HG03064 (cell line): ENCODE results near the gene PPARA.

Source experiments
- ATAC-seq: cut with Tn5 transposase; IDR thresholded peaks from one replicate; pipeline ENCODE4 v1.9.1; 2021; ENCODE audit warnings: low read depth; ENCODE audit not compliant: unreplicated experiment

The PPARA gene

DNA sequence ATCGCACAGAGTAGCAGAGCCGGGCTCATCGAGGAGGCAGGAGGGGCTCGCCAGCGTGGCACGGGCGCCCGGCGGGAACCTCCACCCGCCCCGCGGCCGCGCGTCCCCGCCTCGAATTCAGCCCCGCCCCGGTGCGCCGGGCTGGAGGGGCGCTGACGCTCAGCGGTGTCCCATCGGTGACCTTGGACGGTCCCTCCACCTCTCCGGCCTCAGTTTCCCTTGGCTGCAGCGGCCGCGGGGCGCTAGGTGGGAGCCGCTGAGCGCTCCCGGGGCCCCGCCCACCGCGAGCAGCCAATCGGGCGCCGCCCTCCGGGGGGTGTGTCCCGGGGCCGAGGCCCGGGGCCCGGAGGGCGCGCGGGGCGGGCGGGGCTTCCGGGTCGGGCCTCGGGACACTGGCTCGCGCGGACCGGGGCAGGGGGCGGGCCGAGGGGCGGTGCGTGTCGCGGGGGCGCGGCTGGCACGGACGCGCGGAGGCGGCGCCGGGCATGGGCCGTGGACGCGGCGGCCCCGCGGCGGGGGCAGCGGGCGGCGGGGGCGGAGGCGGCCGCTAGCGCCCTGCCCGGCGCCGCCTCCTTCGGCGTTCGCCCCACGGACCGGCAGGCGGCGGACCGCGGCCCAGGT is at the start of gene PPARA:
Gene PPARA, plus strand, starts transcription at position 493 of the 621 bp plus-strand sequence. CDS start 47,858 bp downstream, outside the sequence.
- ATAC-seq: peak; percentile 54

DNA sequence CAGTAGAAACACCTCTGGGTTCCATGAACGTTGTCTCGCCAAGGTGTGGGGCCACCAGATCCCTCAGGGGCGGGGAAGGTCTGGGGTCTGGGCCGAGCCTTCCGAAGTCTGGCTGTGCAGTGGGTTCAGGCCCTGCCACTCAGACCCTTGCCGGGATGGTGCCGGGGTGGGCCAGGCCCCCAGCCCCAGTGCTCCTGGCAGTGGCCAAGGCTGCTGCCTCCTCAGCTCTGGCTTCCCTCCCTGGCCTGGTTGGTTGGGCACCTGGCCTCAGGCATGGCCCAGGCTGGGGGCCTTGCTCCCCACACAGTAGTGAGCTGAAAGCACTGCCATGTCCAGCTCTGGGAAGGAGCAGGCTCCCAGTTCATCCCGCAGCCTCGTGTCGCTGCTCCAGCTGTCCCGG is 48.2 kb upstream of the PPARA start:
- ATAC-seq: no peak

DNA sequence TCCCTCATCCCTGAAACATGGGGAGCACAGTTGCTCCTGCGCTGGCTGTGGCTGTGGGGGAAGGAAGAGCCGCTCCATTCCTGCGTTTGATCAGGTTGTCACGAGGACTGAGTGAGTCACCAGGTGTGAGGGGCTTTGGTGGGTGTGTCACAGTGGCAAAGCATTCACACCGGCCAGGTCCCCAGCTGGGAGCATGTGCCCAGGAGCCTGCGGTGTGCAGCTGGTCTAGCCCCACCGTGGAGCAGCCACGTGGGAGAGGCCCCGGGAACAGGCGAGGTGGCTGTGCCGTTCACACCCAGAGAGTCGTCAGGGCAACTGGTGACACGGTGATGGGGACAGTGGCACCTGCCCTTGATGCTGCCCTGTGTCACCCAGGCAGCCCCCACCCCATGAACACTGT is 47.6 kb upstream of the PPARA start:
- no peak for ATAC-seq

DNA sequence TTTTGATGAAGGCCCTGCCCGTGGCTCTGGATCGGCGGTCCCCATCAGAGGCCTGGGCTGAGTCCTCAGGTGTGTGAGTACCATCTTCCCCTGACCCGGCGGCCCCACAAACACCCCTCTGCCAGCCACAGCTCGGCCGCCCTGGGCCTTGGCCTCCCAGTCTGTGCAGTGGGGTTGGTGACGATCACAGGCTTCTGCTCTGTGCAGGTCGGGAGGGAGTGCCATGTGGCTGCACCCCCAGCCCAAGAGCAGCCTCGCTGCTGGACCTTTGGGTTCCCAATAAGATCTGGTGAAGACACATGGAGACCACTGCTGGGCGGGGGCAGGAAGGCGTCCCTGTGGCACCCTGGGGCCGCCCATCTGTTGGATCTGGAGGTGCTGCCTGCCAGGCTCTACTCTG is 47.1 kb upstream of the PPARA start:
- ATAC-seq: no peak

DNA sequence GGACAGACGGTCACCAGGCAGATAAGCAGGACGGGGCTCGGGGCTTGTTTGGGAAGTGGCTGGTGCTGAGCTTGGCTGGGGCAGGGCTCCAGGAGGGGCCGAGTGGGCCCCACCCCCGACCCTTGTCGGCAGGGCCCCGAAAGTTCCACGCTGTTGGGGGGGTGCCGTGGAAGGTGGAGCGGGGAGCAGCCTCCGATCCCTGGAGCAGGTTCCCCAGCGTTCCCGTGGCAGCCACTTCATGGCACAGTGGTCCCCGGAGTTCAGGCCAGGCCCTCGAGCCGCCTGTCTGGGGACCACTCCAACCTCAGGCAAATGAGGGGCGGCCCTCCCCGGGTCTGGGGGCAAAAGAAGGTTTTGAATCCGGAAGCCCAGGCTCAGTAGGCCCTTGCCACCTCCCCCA is 46.7 kb upstream of the PPARA start:
- ATAC-seq: no peak

DNA sequence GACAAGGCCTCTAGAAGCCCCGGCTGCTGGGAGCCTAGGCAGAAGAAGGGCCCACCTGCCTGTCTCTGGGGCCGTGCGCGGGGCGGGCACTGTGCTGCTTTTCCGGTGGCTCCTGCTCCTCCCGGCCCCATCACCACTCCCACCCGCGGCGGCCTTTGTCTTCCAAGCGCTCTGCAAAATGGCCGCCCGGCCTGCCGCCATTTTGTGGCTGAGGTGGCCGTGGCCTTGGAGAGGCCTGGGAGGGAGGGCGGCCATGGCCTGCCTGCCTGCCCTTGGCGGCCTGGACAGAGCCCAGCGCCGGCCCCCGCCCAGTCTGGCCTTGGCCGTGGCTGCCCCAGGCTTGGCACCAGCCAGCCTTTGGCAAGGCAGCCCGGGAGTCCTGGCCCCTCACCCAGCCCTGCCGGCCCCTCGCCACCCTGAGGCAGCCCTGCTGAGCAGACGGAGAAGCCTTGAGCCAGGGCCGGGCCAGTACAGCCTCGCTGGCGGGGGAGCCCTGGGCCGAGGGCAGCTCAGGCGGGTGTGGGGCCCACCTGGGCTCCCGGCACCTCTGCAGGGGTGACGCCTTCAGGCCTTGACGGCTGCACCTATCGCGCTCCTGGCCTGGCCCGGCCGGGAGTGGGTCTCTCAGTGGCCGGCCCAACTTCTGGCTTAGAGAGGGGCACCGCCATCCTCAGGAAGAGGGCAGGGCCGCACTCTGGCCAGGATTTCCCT is 46.0 kb upstream of the PPARA start:
- no peak for ATAC-seq

DNA sequence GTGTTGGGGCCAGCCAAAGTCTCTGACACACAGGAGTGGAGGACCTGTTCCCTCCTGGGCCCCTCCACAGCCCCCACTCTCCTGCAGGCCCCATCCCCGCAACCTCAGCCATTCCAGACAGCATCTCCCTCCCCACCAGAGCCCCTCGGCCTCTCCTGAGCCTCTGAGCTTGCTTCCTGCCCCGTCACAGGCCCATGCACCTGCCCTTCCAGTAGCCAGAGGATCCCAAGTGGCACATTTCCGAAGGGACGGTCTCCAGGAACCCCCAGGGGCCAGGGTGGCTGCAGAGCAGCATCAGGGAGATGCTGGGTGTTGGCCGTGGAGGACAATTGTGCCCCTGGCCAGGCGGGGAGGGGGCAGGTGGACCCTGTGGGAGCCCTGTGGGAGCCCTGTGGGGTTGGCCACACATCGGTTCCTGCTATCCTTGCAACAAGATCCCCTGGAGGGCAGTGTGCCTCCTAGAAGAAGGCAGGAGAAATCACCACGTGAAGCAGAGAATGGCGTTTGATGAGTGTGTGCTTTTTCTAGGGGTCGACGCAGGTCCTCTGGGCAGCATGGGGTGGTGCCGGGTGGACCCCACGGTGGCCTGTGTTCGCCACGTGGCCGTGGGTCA is 45.3 kb upstream of the PPARA start:
- ATAC-seq: no peak

DNA sequence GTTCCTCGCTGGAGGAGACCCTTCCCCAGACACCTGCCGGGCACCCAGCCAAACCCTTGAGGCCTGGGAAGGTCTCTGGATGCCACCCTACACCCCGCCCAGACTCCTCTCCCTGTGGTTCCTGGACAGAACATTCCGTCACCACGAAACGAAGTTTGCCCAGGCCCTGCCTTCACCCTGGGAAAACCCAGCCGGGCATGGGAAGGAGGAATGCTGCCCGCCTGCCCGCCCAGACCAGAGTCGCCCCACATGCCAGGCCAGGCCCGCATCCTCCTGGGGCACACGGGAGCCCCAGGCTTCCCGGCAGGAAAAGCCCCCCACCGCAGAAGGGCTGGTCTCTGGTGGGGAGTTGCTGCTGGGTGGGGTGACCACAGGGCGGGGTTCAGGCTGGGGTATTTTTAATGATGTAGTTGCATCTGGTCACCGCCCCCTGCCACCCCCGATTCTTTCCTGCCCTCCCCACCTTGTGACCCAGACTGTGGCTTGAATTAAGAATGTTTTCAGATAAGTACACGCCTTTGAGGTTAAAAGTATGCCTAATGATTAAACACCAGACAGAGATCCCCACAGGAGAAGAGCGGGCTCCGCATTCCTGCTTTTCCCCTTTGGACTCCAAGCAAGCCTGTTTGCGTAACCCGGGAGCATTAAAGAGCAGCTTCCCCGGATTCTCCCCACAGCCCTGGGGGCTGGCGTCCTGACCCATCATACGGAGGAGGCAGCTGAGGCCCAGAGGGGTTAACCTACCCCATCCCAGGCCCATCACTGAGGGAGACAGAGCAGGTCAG is 44.6 kb upstream of the PPARA start:
- ATAC-seq: no peak

DNA sequence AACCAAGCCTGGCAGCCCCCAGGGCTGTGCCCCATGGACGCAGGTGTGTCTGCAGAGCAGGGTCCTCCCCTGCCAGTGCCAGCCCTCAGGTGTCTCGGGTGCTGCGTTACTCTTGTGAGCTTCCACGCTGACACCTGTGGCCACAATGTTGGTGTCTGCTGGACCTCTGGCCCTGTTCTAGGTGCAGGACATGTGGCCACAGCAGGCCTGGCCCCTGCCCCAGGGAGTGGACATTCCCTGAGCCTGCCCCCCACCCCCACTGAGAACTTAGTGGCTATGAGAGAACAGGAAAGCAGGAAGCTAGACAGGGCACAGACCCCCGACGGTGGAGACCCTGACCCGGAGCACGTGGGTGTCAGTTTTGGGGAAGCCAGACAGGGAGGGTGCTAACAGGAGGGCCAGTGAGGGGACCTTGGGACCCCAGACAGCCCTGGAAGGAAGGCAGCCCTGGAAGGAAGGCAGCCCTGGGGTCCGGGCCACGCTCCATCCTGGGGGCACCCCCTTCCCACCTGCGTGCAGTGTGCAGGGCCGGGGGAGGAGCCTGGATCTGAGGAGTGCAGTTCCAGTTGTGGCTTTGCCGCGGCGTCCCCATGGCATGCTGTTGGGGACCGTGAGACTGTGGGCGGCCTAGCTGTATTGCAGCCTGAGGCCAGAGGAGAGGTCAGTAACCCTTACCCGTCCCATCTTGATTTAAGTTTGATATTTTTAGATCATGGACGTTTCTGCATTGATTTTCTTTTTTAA is 43.9 kb upstream of the PPARA start:
- no peak for ATAC-seq

DNA sequence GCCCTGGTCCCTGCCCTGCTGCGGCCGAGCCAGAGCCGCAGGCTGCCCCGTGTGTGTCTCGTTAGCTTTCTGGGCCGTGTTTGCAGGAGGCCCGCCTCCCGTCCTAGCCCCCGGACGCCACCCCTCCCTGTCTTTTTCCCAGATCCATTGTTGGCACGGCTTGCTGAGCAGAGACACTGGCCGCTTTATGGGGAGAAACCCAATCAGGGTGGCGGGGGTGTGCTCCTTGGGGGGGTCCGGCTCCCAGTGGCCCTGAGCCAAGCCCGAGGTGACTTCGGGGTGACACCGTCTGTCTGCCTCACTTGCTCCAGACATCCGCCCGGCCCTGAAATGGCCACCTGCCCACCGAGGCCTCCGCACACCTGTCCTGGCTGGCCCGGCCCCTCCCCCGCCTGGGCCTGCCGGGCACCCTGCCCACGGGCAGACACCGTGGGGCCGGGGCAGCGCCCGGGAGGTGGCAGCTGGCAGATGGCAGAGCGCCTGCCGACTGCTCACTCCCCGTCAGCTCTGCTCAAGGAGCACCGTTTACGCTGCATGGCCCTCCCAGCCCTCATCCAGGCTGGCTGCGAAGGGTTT is 43.1 kb upstream of the PPARA start:
- ATAC-seq: no peak

DNA sequence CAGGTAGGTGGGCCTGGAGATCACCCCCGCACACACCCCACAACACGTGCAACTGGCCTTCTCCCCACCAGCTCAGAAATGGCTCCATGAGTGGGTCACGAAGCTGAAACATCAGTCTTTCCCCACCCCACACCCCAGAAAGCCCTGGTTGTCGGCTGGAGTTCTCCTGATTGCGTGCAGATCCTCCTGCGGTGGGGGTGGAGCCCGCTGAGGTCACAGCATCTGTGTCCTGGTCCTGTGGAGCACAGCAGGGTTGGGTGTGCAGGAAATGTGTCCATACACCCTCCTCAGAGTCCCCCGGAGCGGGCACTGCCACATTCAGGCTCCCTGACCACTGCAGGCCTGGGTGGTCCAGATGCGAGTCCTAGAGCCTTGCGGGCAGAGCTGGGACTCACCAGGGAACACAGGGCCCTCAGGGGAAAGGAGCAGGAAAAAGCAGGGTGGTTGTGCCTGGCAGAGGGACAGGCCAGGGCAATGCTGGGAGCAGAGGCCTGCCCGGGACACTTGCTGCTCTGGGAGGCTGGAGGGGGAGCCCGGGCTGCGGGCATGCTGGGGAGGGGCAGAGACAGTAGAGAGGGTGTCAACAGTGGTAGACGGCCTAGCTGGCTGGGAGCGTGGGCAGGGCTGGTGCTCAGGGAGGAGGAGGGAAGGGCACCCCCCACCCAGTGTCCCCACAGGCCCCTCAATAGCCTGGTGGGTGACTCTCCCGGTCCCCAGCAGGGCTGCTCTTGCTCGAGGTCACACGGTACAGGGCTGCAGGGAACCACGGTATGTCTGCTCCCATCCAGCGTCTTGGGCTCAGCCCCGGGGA is 42.4 kb upstream of the PPARA start:
- no peak for ATAC-seq

DNA sequence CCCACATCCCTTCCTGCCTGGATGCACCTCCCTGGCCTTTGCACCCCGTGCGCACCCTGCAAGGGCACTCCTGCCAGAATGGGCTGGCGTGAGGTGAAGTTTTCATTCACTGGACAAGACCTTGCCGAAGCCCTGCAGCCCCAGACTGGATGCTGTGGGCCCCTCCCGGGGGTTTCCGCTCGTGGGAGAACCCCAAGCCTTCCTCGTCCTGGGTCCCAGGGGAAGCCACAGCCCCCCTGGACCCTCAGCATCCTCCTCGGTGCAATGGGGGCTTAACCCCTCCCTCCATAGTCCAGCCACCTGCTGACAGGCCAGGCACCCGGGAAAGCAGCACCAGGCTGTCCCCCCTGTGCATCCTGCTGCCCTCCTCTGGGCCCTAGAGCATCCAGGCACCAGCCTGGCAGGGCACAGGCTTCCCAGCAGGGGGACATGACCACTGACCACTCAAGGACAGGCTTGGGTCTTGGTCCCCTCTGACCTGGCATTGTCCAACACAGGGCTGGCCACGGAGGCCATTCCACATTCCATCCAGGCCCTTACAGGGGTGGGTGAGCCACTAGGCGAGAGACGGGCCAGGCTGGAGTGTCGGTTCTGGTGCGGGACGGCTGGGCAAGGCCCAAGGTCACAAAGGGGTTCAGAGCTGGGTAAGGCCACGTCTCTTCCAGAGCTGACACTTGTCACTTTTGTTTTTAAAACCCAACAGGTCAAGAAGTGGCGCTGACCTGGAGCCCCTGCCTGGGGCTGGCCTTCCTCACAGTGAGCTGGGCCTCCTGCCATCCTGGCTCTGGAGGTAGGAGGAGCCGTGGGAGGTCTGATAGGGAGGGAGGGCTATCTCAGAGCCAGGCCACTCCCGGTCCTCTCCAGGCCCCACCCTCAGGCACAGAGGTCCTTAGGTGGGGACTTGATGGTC is 41.5 kb upstream of the PPARA start:
- ATAC-seq: no peak

DNA sequence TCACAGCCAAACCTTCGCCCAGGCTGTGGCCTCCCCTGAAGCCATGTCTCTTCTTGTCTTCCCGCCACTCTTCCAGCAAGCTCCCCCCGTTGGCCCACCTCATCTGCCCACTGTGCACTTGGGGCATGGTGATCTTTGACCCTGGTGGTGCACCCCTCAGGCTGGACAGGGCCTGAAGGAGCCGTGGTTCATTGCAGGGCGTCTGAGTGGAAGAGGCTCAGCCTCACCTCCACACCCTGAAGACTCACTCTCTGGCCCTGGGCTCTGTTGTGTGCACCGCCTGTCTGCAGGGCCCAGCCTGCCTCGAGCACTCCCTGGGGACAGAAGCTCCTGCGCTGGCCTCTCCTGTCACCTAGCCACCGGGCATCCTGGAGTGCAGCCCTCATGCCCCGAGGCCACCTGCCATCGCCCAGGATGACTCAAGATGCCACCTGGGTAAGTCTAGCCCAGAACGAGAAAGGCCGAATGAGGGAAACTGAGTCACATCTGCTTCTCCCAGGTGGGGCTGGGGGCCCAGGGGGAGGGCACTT is 40.8 kb upstream of the PPARA start:
- ATAC-seq: no peak

DNA sequence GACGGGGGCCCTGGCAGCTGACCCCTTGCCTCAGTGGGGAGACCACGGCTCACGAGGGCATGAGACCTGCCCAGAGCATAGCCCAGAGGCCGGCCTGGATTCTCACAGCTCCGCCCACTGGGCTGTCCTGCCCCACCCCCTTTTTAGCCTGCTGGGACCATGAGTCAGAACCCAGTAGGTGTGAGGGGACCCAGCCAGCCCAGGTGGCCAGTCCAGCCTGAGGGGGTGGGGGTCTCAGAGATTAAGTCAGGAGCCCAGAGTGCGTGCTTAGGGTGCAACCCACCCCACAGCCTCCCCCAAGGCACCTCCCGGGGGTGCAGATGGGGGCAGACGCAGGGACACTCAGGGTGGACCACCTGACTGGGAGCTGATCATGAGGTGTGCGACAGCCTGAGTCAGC is 40.1 kb upstream of the PPARA start:
- no peak for ATAC-seq

DNA sequence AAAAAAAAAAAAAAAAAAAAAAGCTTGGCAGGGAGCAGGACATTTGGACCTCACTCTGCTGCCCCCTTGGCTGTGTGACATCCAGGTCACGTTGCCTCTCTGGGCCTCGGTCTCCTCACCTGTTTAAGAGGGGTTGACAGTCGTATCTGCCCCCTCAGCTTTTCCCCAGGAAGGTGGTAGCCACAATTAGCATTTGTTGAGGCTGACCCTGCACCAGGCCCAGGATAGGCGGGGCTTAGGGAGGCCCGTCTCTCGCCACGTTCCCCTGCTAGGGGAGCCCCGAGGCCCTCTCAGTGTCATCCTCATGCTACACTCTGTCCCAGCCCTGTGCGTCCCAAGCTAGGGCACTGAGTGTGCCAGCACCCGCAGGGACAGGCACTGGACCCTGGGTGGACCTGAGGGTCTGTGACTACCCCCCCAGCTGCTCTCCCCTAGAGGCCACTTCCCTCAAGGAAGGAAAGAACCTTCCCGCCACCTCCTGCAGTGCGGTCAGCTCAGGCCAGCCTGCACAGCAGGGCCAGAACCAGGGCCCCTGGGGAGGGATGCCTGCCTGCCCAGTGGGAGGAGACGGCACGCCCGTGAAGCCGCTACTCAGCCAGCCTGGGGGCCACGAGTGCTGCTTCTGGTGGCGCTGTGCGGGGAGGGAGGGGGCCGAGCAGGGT is 38.5 kb upstream of the PPARA start:
- ATAC-seq: no peak

DNA sequence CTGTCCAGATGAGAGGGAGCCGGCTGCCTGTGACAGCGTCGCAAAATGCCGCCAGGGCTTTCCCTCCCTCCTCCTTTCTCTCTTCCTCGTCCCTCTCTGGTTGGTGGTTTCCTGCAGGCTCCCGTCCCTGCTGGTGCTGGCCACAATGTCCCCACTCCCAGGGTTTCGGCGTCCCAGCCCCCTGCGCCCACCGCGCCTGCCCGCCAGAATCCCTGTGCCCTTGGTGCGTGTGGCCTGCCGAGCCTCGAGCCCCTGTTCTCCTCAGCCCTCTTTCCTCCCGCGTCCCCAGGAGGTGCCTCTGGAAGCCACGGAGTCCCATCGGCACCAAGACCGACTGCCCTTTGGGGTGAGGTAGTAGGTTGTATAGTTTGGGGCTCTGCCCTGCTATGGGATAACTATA is 37.9 kb upstream of the PPARA start:
- no peak for ATAC-seq

DNA sequence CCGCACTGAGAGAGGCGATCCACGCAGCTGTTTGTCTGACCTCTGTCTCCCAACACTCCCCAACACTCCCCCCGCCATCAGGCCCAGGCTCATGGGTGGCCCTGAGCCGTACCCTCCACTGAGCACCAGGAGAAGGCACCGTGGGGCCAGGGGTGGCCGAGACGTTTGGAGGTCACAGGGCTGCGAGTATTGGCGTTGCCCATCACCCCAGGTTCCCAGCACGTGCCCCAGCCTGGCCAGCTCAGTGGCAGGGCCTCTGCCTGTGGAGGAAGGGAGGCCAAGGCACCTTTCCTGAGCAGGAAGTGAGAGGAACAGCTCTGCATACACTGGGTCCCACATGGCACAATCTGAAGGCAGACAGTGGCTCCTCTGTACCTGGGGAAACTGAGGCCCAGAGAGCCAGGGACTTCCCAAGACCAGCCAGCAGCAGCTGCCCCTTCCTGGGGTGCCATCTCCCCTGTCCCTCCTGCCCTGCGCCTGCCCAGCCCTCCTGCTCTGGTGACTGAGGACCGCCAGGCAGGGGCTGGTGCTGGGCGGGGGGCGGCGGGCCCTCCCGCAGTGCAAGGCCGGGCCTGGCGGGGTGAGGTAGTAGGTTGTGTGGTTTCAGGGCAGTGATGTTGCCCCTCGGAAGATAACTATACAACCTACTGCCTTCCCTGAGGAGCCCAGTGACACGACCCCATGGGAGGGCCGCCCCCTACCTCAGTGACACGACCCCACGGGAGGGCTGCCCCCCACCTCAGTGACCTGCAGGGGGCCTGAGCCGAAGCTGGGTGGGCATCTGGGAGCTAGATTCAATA is 37.0 kb upstream of the PPARA start:
- no peak for ATAC-seq
